ENCODE results near the gene AHCTF1. TPM values are rescaled to one million over a fixed set of nuclear protein-coding genes. Genes with fewer than 3 reads are reported as not detected.

AHCTF1 gene
- total RNA-seq, 2 experiments from 2014 or later: 35.8 to 40.3 TPM

GRCh38 chr1:246794048-246794827 lies 137.5 kb downstream of the AHCTF1 start:
- no peak overlapping the region for H3K27ac Mint-ChIP-seq
- H3K9me3 Mint-ChIP-seq: no peaks in the 10 kb centered on the region
- intact Hi-C loops (cut with micrococcal nuclease): no loop called here
- ChIA-PET POLR2A (interaction anchor here (0.7 kb wide), 1 partner anchor 15 kb away, joined by 3 read pairs; no protein-coding TSS in a partner anchor), CTCF (no interaction called here)
- no peak overlapping the region for H3K4me3 Mint-ChIP-seq
- no peak for DNase-seq
- H3K27me3 Mint-ChIP-seq: peaks cover 4% of the 10 kb centered on the region
- no peaks in the 10 kb centered on the region for H3K36me3 Mint-ChIP-seq
- peaks cover 1% of the 10 kb centered on the region for H3K4me1 Mint-ChIP-seq (ENCODE audit: low read depth)

GRCh38 chr1:246793356-246793896 lies 138.3 kb downstream of the AHCTF1 start:
- peaks cover 7% of the 10 kb centered on the region for H3K27me3 Mint-ChIP-seq
- intact Hi-C loops (cut with micrococcal nuclease): no loop called here
- H3K4me1 Mint-ChIP-seq (ENCODE audit: low read depth): peaks cover 2% of the 10 kb centered on the region
- no peak for DNase-seq
- ChIA-PET CTCF (no interaction called here), POLR2A (interaction anchor here (0.7 kb wide), 1 partner anchor 14 kb away, joined by 3 read pairs; no protein-coding TSS in a partner anchor)
- no peaks in the 10 kb centered on the region for H3K36me3 Mint-ChIP-seq
- H3K27ac Mint-ChIP-seq: no peak overlapping the region
- H3K9me3 Mint-ChIP-seq: no peaks in the 10 kb centered on the region
- no peak overlapping the region for H3K4me3 Mint-ChIP-seq

GRCh38 chr1:246792603-246793002 lies 139.1 kb downstream of the AHCTF1 start:
- intact Hi-C loops (cut with micrococcal nuclease): no loop called here
- Mint-ChIP-seq H3K27me3 (peaks cover 7% of the 10 kb centered on the region), H3K4me3 (no peak overlapping the region), H3K9me3 (no peaks in the 10 kb centered on the region), H3K4me1 (ENCODE audit: low read depth) (peaks cover 2% of the 10 kb centered on the region), H3K27ac (no peak overlapping the region), H3K36me3 (no peaks in the 10 kb centered on the region)
- DNase-seq: no peak
- ChIA-PET POLR2A (no interaction called here), CTCF (no interaction called here)

GRCh38 chr1:246791303-246791918 lies 140.3 kb downstream of the AHCTF1 start:
- DNase-seq: no peak
- Mint-ChIP-seq H3K27ac (no peak overlapping the region), H3K36me3 (no peaks in the 10 kb centered on the region), H3K27me3 (peaks cover 7% of the 10 kb centered on the region), H3K4me3 (no peak overlapping the region), H3K4me1 (ENCODE audit: low read depth) (peaks cover 2% of the 10 kb centered on the region), H3K9me3 (no peaks in the 10 kb centered on the region)
- POLR2A ChIA-PET: no interaction called here
- CTCF ChIA-PET: no interaction called here
- intact Hi-C loops (cut with micrococcal nuclease): no loop called here

GRCh38 chr1:246790833-246791232 lies 140.9 kb downstream of the AHCTF1 start:
- peaks cover 7% of the 10 kb centered on the region for H3K27me3 Mint-ChIP-seq
- peaks cover 2% of the 10 kb centered on the region for H3K4me1 Mint-ChIP-seq (ENCODE audit: low read depth)
- intact Hi-C loops (cut with micrococcal nuclease): no loop called here

GRCh38 chr1:246790364-246790763 lies 141.4 kb downstream of the AHCTF1 start:
- no peaks in the 10 kb centered on the region for H3K36me3 Mint-ChIP-seq
- H3K9me3 Mint-ChIP-seq: no peaks in the 10 kb centered on the region
- intact Hi-C loops (cut with micrococcal nuclease): no loop called here
- no peak overlapping the region for H3K4me3 Mint-ChIP-seq
- DNase-seq: no peak
- peaks cover 2% of the 10 kb centered on the region for H3K4me1 Mint-ChIP-seq (ENCODE audit: low read depth)
- H3K27me3 Mint-ChIP-seq: peaks cover 7% of the 10 kb centered on the region
- no peak overlapping the region for H3K27ac Mint-ChIP-seq
- ChIA-PET CTCF (no interaction called here), POLR2A (no interaction called here)

More at GRCh38 chr1:246790833-246791232, 140.9 kb downstream of the AHCTF1 start:
- DNase-seq: no peak
- no peaks in the 10 kb centered on the region for H3K36me3 Mint-ChIP-seq
- H3K27ac Mint-ChIP-seq: no peak overlapping the region
- ChIA-PET POLR2A (no interaction called here), CTCF (no interaction called here)
- no peak overlapping the region for H3K4me3 Mint-ChIP-seq
- H3K9me3 Mint-ChIP-seq: no peaks in the 10 kb centered on the region

GRCh38 chr1:246789454-246790339 lies 142.1 kb downstream of the AHCTF1 start:
- CTCF ChIA-PET: no interaction called here
- peaks cover 8% of the 10 kb centered on the region for H3K4me1 Mint-ChIP-seq (ENCODE audit: low read depth)
- H3K9me3 Mint-ChIP-seq: no peaks in the 10 kb centered on the region
- no peaks in the 10 kb centered on the region for H3K36me3 Mint-ChIP-seq
- no peak overlapping the region for H3K4me3 Mint-ChIP-seq
- POLR2A ChIA-PET: no interaction called here
- DNase-seq: no peak
- intact Hi-C loops (cut with micrococcal nuclease): no loop called here
- H3K27me3 Mint-ChIP-seq: peaks cover 7% of the 10 kb centered on the region
- H3K27ac Mint-ChIP-seq: no peak overlapping the region

Other genes with a start within 250 kb of the AHCTF1 start
- gene SCCPDH, start 207.5 kb downstream of the AHCTF1 start, total RNA-seq: 10 to 100 TPM; 21.5 to 22.5 TPM
- gene ZNF695, start 76.1 kb upstream of the AHCTF1 start, total RNA-seq: under 1 TPM; 0.74 to 0.99 TPM
- gene ZNF670, start 146.9 kb upstream of the AHCTF1 start, total RNA-seq: 1 to 10 TPM; 3.9 to 4.5 TPM
- 1 to 10 TPM; 7.9 to 8.4 TPM for gene ZNF669, start 172.4 kb upstream of the AHCTF1 start, total RNA-seq
- 10 to 100 TPM; 10.8 to 11.8 TPM for gene ZNF124, start 240.1 kb upstream of the AHCTF1 start, total RNA-seq